GM19395 (cell line): Measurements from ENCODE around the gene SHANK2.
"Not testable (repeated sequence)": the region's sequence is repeated elsewhere in the genome, so short reads cannot be mapped to it uniquely, and the experiment has no call there.

Source experiments
- ATAC-seq: cut with Tn5 transposase; IDR thresholded peaks from one replicate; pipeline ENCODE4 v1.9.1; 2021; ENCODE audit warnings: mild to moderate bottlenecking, moderate library complexity; ENCODE audit not compliant: unreplicated experiment

SHANK2 gene

DNA sequence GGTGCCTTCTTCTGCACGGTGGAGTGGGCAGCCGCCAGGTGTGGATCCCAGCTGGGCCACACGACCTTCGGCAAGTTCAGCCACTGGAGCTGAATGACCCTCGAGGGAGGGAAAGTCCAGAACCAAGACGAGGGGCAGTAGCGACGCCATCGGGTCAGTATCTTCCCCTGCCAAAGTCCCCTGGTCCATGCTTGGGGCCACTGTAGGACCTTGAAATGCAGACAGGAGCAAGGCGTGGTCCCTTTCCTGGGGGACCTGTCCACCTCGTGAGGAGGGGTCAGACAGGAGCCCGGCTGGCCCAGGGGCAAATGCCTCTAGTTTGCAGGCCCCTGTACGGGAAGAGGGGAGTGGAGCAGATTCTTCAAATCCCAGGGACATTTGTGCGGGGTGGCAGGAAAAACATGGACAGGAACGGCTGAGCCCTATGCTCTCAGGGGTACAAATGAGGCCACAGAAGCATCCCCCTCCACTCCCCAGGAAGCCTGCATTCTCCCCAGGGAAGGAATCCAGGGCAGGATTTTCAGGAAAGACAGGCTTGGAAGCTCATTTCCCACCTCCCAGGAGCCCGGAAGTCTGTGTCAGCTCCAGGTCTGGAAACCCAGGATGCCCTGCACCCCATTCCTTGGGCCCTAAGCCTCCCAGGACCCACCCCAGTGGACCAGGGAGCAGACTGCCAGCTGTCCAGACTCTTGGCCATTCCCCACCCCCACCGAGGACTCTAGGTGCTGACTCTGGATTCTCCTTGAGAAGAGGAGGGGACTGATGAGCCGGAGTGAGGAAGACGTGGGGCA, 6.6 kb downstream of the SHANK2 start:
- no peak for ATAC-seq

DNA sequence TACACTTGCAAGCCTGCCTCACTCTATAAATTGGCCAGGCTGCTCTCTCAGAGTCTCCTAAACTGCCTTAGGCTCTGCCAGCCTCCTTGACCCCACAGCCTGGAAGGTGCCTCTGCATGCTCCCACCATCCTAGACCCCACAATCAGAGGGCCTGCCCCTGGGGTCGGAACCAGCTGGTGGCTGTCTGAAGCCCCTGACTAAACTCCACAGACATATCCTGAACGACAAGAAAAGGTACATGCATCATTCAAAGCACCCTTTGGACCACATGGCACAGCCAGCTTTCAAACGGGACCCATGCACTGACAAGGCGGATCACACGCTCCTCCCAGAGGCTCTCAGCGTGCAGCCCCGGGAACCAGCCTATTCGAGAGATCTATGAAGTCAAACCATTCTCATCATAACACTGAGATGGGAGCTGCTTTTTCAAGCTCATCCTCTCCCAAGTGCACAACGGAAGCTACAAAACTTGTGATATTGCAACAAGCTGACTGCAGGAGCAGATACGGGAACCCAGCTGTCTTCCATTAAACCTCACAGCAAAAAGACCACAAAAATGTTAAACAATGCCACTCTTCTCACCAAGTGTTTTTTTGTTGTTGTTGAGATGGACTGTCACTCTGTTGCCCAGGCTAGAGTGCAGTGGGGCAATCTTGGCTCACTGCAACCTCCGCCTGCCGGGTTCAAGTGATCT, 8.1 kb downstream of the SHANK2 start:
- no peak for ATAC-seq

DNA sequence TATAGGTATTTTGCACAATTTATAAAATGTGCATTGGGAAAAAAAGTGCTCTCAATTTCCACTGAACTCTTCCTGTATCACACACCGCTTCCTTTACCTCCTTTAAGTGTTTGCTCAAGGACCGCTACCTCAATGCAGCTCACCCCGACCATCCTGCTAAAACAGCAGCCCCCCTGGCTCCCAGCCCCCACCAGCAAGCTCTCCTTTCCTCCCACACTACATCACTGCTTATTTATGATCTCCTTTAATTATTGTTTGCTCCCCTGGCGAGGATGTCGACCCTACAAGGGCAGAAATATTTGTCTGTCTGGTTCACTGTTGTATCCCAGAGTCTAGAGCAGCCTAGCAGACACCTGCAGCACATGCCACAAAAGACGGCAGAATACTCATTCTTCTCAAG, 10.0 kb downstream of the SHANK2 start:
- ATAC-seq = no peak

DNA sequence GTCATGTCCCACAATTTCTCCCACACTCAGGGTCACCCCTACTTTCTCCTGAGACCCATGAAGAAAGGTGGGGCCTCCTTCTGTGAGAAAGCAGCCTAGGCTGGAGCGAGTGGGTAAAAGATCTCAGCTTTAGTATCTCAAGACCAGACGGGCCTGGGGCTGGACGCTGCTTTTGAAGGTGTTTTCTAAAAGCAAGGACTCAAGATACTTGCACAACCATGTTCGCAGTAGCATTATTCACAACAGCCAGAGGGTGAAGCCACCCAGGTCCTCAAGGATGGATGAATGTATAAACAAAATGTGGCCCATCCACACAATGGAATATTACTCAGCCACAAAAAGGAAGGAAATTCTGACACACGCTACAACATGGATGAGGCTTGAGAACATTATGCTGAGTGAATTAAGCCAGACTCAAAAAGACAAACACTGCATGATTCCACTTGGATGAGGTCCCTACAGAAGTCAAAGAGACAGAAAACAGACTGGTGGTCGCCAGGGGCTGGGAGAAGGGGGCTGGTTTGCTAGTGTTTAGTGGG, 10.6 kb downstream of the SHANK2 start:
- ATAC-seq = no peak

DNA sequence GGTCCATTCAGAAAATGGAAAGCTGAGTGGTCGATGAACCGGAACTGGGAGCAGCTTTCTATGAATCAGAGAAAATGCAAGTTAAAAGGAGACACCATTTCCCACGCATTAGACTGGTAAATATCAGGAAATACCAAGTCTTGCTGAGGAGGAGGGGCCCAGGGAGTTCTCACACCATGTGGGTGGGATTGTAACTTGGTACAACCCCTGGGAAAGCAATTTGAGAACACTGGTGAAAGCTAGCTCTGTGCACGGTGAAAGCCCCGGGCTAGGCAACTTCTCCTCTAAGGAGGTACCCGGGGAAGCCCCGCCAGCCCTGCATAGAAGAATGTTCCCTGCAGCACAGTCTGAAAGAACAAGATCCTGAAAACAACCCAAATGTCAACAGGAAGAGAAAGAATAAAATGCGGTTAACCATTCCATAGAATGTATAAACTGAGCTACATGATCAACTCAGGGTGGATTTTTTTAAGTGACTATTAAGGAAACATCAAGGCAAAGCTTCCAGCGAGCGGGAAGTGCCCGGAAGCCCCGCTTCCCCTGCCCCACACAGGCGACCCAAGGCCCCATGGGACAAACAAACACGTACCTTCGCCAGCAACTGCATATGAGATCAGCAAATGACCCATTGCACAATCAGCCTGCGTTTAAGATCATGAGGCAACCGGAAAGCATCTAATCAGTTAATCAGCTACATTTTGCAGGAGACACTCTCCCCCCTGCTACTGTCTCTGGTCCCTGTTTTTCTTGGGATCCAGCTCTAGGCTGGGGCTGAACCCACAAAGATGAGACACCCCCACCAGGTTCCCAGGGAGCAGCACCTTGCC, 11.3 kb downstream of the SHANK2 start:
- ATAC-seq = no peak

DNA sequence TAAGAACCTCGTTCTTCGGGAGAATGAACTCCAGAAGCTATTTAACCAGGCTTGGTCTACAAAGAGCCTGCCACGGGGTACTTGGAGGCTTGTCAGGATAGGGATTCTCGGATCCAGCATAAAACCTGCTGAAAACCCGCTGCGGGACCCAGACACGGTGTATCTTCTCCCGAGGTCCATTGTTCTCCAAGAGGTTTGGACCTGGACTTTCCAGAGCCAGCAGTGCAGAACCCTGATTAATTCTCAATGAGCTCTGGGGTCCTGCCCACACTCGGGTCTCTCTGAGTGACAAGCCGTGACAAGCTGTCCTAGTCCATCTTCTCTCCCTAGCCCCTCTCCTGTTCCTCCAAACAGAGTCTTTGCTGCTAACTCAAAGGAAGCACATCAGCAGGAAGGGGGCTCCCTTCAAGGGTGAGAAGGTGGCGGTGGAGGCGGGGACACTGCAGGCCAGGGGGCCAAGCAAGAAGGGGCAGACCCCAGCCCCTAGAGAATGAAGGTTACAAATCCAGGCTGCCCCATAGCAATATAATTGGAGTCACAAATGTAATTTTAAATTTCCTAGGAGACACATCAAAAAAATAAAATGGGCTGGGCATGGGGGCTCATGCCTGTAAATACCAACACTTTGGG, 12.2 kb downstream of the SHANK2 start:
- ATAC-seq = no peak

DNA sequence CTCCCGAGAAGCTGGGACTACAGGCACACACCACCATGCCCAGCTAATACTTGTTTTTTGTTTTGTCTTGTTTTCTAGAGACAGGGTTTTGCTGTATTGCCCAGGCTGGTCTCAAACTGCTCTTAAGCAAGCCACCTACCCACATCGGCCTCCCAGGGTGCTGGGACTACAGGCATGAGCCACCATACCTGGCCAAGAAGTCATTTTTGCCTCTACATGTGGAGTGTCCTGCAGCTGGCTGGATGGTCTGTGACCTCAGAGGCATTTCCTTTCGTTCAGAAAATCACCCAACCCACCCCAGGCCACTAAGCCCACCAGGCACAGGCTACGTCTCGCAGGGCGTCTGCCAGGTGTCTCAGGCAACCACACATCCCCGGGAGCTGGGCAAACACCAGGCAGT, 12.8 kb downstream of the SHANK2 start:
- no peak for ATAC-seq

DNA sequence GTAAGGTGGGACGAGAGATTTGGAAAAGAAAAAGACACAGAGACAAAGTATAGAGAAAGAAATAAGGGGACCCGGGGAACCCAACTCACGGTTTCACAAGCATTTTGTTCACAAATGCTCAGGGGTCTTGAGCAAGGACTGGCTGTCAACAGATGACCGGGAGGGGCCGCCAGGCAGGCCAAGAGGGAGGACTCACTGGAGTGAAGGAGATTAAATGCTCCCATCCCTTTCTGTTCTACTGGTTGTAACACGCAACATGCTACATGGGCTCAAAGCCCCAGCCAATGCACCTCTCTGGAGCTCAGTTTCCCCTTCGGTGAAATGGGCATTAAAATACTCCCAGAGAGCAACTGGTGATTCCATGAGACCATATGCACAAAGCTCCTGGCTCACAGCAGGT, 13.4 kb downstream of the SHANK2 start:
- ATAC-seq = no peak

DNA sequence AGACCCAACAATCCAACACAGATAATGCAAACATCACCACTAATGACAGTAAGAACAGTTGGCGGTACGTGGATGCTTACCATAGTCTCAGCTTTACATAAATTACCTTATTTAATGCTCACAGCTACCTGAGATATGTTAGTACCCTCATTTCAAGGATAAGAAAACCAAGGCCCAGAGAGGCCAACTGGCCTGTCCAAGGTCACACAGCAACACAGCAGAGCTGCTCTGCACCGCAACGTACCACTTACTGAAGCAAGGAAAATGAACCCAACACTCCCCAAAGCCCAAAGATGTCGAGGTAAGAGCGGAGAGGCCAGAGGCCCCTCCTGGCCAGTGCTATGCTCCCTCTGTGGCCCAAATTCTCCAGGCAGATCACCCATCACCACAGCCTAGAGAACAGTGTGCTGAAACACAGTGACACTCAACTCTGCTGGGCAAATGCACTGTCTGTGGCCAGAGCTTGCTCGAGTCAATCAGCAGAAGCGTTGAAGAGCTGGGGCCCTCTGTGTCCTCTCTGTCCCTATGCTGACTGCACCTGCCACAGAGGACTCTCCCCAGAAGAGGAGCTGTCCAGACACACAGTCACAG, 14.0 kb downstream of the SHANK2 start:
- no peak for ATAC-seq

DNA sequence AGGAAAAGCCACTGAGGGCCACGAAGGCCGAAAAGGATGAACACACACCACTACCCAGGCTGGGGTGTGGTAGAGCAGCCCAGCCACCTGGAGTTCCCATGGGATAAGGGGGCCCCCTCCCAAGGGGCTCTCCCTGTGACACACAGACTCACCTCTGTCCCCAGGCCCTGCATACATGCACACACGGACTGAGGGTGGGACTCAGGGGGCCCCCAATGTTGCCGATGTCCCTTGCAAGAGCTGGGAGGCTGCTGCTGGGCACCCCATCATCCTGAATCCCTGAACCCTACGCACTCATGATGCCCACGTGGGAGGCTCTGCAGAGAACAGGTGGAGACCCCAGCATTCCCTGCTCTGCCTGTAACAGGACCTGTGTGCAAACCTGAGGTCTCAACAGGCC, 14.5 kb downstream of the SHANK2 start:
- no peak for ATAC-seq

DNA sequence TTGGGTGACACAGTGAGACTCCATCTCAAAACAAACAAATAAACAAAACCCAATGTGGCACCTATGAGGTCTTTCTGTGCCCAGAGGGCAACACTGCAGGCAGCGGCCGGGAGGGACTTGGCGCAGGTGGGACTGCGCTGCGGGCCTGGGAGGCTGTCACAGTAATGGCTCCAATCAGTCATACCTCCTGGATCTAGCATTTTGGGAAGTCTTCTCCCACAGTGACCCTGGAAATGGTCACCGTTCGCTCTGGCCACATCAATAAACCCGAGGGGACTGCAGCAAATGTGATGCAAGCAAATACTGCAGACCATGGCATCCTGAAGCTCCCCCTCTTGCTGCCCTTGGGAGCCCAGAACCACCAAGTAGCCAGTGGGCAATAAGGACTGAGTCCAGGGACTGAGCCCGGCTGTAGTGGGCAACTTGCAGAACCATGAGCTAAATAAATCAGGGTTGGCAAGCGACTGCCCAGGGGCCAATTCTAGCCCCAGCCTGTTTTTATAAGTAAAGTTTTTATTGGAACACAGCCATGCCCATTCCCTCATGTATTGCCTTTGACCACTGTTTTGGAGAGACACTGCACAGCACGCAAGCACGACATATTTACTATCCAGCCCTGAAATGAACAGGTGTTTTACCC, 15.4 kb downstream of the SHANK2 start:
- no peak for ATAC-seq

DNA sequence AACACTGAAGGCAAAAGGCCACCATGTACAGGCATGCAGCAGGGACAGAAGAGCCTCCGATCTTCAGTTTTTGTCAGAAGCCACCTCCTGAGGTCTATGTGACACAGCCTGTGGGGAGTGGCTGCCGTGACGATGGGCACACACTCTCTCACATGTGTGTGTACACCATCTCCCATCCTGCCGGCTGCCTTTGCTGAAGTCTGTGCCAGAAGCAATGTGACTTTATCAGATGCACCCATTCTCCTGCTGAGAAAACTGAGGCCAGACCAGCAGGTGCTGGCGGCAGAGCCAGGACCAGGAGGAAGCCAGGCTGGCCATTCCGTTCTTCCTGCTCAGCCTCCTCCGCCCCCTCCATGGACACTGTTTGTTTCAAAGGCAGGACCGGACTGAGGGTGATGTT, 16.7 kb downstream of the SHANK2 start:
- ATAC-seq = no peak

DNA sequence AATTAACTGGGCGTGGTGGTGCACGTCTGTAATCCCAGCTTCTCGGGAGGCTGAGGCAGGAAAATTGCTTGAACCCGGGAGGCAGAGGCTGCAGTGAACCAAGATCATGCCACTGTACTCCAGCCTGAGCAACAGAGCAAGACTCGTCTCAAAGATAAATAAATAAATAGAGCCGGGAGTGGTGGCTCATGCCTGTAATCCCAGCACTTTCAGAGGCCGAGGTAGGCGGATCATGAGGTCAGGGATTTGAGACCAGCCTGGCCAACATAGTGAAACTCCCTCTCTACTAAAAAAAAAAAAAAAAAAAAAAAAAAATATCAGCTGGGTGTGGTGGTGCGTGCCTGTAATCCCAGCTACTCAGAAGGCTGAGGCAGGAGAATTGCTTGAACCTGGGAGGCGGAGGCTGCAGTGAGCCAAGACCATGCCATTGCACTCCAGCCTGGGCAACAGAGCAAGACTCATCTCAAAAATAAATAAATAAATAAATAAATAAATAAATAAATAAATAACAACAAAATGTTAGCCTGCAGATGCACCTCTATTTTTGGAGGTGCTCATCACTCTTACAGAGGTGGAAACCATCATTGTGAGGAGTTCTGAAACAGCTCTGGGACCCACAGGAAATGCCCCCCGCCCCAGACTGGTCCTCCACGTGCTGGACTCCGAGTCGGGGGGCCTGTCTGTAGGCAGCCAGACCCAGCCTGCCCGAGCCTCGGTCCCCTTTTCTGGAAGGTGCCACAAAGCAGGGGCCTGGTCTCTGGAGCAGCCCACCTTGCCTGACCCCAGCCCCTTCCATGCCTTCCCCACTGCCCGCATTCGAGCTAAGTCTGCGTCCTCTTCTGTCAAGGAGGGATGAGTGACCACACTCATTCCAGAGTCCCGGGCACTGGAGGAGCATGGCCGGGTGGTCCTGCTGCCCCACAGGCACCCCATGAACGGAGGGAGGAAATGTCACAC, 18.2 kb downstream of the SHANK2 start:
- ATAC-seq = not testable (repeated sequence)

DNA sequence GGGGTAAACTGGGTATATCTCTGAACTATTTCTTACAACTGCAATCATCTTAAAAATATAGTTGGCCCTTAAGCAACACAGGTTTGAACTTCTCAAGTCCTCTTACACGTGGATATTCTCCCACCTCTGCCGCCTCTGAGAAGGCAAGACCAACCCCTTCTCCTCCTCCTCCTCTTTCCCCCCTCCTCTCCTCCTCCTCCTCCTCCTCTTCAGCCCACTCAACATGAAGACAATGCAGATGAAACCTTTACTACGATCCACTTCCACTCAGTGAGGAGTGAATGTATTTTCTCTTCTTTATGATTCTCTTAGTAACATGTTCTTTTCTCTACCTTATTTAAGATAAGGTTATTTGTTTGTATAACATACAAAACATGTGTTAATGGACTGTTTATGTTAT, 20.0 kb downstream of the SHANK2 start:
- ATAC-seq = no peak

DNA sequence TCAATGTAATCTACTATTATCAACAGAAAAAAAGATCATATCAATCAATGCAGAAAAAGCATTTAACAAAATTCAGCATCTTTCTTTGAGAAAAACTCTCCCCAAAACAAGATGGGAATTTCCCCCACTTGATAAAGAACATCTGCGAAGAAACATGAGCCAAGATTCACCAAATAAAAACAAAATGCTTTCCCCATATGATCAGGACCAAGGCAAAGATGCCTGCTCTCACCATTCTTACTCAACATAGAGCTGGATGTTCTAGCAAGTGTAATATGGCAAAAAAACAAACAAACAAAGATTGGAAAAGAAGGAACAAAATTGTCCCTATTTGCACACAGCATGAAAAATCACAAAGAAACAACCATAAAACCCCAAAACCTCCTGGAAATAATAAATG, 23.4 kb downstream of the SHANK2 start:
- ATAC-seq = no peak

DNA sequence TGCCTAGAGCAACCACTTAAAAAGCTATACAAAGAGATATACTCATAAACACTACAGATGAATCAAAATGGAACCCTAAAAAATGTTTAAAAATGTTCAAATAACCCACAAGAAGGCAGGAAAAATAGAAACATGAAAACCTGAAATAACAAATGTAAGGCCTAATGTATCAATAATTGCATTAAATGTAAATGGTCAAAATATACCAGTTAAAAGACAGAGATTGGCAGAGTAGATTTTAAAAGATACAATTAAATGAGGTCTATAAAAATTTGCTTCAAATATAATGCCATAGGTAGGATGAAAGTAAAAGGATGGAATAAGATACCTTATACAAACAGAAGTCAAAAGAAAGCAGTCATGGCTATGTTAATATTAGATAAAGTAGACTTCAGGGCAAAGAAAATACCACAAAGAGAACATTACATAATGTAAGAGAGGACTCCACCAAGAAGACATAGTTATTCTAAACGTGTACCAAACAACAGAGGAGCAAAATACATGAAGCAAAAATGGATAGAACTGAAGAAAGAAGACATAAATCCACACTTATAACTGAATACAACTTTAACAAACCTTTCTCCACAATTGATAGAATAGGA, 25.2 kb downstream of the SHANK2 start:
- no peak for ATAC-seq

DNA sequence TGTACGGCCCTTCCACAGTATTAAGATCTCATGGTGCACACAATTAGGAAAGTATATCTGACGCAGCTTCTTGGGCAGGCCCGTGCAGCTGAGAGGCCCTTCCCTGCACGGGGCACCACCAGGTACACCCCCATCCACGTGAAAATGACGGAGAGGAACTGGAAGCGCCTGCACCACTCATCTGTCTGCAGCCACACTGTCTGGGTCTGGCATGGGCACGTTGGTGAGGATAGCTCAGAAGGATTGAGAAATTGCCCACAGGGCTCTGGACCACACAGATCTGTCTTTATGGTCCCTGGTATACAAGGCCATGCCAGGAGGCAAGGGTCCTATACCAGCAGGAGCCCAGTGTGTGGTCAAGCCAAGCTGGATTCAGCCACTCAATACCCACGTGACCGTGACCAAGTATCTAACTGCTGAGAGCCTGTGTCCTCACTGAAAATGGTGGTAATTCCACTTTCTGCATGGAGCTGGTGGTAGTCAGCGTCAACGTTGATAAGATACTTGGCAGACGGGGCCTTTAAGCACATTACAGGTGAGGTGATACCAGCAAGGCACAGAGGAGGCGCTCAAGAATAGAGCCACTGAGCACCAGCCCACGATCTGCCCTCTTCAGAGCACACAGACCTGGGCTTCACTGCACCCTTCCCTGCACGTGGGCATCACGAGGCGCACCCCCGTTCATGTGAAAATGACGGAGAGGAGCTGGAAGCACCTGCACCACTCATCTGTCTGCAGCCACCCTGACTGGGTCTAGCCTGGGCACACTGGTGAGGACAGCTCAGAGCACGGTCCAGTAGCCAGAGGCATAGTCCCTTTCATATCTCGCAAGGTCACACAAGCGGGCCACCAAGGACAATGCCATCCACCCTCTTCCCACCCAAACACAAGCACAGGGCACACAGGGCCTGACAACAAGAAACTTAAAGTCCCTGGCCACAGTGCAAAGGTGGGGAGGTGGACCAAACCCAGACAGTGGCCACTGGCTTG, 28.4 kb downstream of the SHANK2 start:
- no peak for ATAC-seq

DNA sequence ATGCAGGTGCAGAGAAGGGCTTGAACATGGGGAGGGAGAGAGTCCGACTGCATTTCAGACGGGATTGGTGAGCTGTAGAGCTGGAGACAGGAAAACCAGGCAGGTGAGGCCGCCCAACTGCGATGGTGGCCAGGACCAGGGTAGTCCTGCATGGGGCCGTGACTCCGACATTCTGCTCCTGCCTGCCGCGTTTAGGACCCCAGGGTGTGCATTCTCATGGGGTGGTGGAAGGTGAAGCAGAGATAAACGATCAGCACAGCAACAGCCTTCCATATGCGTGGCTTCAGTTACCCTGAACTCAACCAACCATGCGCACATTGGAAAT, 29.3 kb downstream of the SHANK2 start:
- no peak for ATAC-seq
